ENCODE measurements around the gene CEP89.
"Not testable (repeated sequence)": the region's sequence is repeated elsewhere in the genome, so short reads cannot be mapped to it uniquely, and the experiment has no call there.

GRCh38 chr19:32832094-32832493 lies 139.7 kb downstream of the CEP89 start:
- not testable (repeated sequence) for TF ChIP-seq POLR2A (IDR thresholded peaks at IDR 0.05; ENCODE audit: low read length); GATA1 (IDR thresholded peaks at IDR 0.05; ENCODE audit: low read depth, low read length)

All from erythroblast (primary cell).